SK-N-SH treated with all-trans-retinoic acid at 6 μM for 48 hours (cell line): ENCODE measurements around the gene RHOU.

Experiments used
- ATAC-seq: fragments of 200-7000 bp; cut with Tn5 transposase; 3 replicates; pipeline ENCODE4 v1.9.1; 2020; ENCODE audit warnings: mild to moderate bottlenecking, moderate library complexity
- CSDC2 ChIP-seq: fragments of 250-450 bp; sonication (Bioruptor Pico); IDR thresholded peaks from 2 replicates; pipeline ENCODE4 v1.5.0; 2020; ENCODE audit warnings: mild to moderate bottlenecking, moderate library complexity
- GLIS3 ChIP-seq: fragments of 250-450 bp; sonication (Bioruptor Pico); IDR thresholded peaks from 2 replicates; pipeline ENCODE4 v1.5.0; 2020; ENCODE audit warnings: mild to moderate bottlenecking, moderate library complexity
- ISL1 ChIP-seq: fragments of 250-450 bp; sonication (Bioruptor Pico); IDR thresholded peaks from 2 replicates; pipeline ENCODE4 v2.1.2; 2022; ENCODE audit warnings: mild to moderate bottlenecking, moderate library complexity
- OSR1 ChIP-seq: fragments of 250-450 bp; sonication (Bioruptor Pico); IDR thresholded peaks from 2 replicates; pipeline ENCODE4 v1.8.0; 2022; ENCODE audit warnings: moderate library complexity, mild to moderate bottlenecking, inconsistent platforms
- PATZ1 ChIP-seq: fragments of 250-450 bp; sonication (Bioruptor Pico); IDR thresholded peaks from 2 replicates; pipeline ENCODE4 v1.8.0; 2020; ENCODE audit warnings: mild to moderate bottlenecking, moderate library complexity, borderline replicate concordance
- POU6F1 ChIP-seq: fragments of 250-450 bp; sonication (Bioruptor Pico); IDR thresholded peaks from 2 replicates; pipeline ENCODE4 v1.8.0; 2021; ENCODE audit warnings: low read depth, mild to moderate bottlenecking, moderate library complexity, borderline replicate concordance
- PPARA ChIP-seq: fragments of 250-450 bp; sonication (Bioruptor Pico); IDR thresholded peaks from 2 replicates; pipeline ENCODE4 v1.5.0; 2020; ENCODE audit warnings: mild to moderate bottlenecking, borderline replicate concordance
- RARB ChIP-seq: fragments of 250-450 bp; sonication (Bioruptor Pico); IDR thresholded peaks from 2 replicates; pipeline ENCODE4 v1.8.0; 2021; ENCODE audit warnings: mild to moderate bottlenecking, moderate library complexity
- TCF4 ChIP-seq: fragments of 250-450 bp; sonication (Bioruptor Pico); IDR thresholded peaks from 2 replicates; pipeline ENCODE4 v1.8.0; 2021; ENCODE audit warnings: mild to moderate bottlenecking, moderate library complexity, borderline replicate concordance
- TOX ChIP-seq: fragments of 250-450 bp; sonication (Bioruptor Pico); IDR thresholded peaks from 2 replicates; pipeline ENCODE4 v1.8.0; 2021; ENCODE audit warnings: mild to moderate bottlenecking, moderate library complexity, borderline replicate concordance
- TSHZ2 ChIP-seq: fragments of 250-450 bp; sonication (Bioruptor Pico); IDR thresholded peaks from 2 replicates; pipeline ENCODE4 v1.5.0; 2020; ENCODE audit warnings: mild to moderate bottlenecking, moderate library complexity
- ZC3H10 ChIP-seq: fragments of 250-450 bp; sonication (Bioruptor Pico); IDR thresholded peaks from 2 replicates; pipeline ENCODE4 v1.5.1; 2021; ENCODE audit warnings: mild to moderate bottlenecking, moderate library complexity
- ZFP3 ChIP-seq: fragments of 250-450 bp; sonication (Bioruptor Pico); IDR thresholded peaks from 2 replicates; pipeline ENCODE4 v1.5.0; 2020; ENCODE audit warnings: mild to moderate bottlenecking, moderate library complexity
- ZFP30 ChIP-seq: fragments of 450-650 bp; formaldehyde crosslinking; IDR thresholded peaks from 2 replicates; pipeline ENCODE4 v1.5.0; 2022; ENCODE audit warnings: mild to moderate bottlenecking, moderate library complexity
- ZNF565 ChIP-seq: fragments of 450-650 bp; formaldehyde crosslinking; conservative IDR thresholded peaks from 2 replicates; pipeline ENCODE4 v1.5.0; 2020; ENCODE audit warnings: low read depth, mild to moderate bottlenecking, moderate library complexity
- ZNF8 ChIP-seq: fragments of 450-650 bp; formaldehyde crosslinking; IDR thresholded peaks from 2 replicates; pipeline ENCODE4 v1.5.0; 2020; ENCODE audit warnings: mild to moderate bottlenecking, moderate library complexity

Gene RHOU

GRCh38 chr1:228747301-228747935, 12.1 kb downstream of the RHOU start:
- no peak for ATAC-seq

GRCh38 chr1:228748029-228748428, 12.8 kb downstream of the RHOU start:
- TF ChIP-seq PATZ1 (CRISPR knock-in tag) = no peak
- no peak for TF ChIP-seq TSHZ2
- ATAC-seq = no peak

More at GRCh38 chr1:228747301-228747935, 12.1 kb downstream of the RHOU start:
- TF ChIP-seq ZNF8 = no peak
- TF ChIP-seq PATZ1 (CRISPR knock-in tag) = no peak
- no peak for TF ChIP-seq POU6F1 (CRISPR knock-in tag)
- TF ChIP-seq ZNF565 (CRISPR knock-in tag) = no peak
- TF ChIP-seq CSDC2 (CRISPR knock-in tag) = no peak
- TF ChIP-seq, all 23 proteins: peak for 0

- no peak for TF ChIP-seq CSDC2 (CRISPR knock-in tag)
- no peak for TF ChIP-seq ISL1 (CRISPR knock-in tag)
- no peak for TF ChIP-seq ZFP3 (CRISPR knock-in tag)
- no peak for TF ChIP-seq ZFP30 (CRISPR knock-in tag)
- no peak for TF ChIP-seq GLIS3 (CRISPR knock-in tag)
- no peak for TF ChIP-seq RARB (CRISPR knock-in tag)
- TF ChIP-seq TSHZ2 = no peak
- no peak for ATAC-seq
These were observed 13.2 kb downstream of the RHOU start for GRCh38 chr1:228748431-228748830.

- TF ChIP-seq ZC3H10 (CRISPR knock-in tag) (no peak), ZNF8 (no peak), ZNF565 (CRISPR knock-in tag) (no peak), ISL1 (CRISPR knock-in tag) (no peak), PPARA (CRISPR knock-in tag) (no peak)
- ATAC-seq = no peak
These were observed 14.5 kb downstream of the RHOU start for GRCh38 chr1:228749765-228750164.

GRCh38 chr1:228750915-228751314, 15.6 kb downstream of the RHOU start:
- ATAC-seq = no peak
- TF ChIP-seq POU6F1 (CRISPR knock-in tag) (no peak), OSR1 (CRISPR knock-in tag) (no peak), RARB (CRISPR knock-in tag) (no peak), CSDC2 (CRISPR knock-in tag) (no peak), ZC3H10 (CRISPR knock-in tag) (no peak), PPARA (CRISPR knock-in tag) (no peak), TCF4 (CRISPR knock-in tag) (no peak), GLIS3 (CRISPR knock-in tag) (no peak), TOX (CRISPR knock-in tag) (no peak)
